HG02763 (cell line): ENCODE measurements around the gene HLTF.
"Not testable (repeated sequence)": the region's sequence is repeated elsewhere in the genome, so short reads cannot be mapped to it uniquely, and the experiment has no call there.

Experiments
- ATAC-seq: cut with Tn5 transposase; IDR thresholded peaks from one replicate; pipeline ENCODE4 v1.9.1; 2021; ENCODE audit warnings: mild to moderate bottlenecking, moderate library complexity; ENCODE audit not compliant: unreplicated experiment

Gene HLTF, protein sequence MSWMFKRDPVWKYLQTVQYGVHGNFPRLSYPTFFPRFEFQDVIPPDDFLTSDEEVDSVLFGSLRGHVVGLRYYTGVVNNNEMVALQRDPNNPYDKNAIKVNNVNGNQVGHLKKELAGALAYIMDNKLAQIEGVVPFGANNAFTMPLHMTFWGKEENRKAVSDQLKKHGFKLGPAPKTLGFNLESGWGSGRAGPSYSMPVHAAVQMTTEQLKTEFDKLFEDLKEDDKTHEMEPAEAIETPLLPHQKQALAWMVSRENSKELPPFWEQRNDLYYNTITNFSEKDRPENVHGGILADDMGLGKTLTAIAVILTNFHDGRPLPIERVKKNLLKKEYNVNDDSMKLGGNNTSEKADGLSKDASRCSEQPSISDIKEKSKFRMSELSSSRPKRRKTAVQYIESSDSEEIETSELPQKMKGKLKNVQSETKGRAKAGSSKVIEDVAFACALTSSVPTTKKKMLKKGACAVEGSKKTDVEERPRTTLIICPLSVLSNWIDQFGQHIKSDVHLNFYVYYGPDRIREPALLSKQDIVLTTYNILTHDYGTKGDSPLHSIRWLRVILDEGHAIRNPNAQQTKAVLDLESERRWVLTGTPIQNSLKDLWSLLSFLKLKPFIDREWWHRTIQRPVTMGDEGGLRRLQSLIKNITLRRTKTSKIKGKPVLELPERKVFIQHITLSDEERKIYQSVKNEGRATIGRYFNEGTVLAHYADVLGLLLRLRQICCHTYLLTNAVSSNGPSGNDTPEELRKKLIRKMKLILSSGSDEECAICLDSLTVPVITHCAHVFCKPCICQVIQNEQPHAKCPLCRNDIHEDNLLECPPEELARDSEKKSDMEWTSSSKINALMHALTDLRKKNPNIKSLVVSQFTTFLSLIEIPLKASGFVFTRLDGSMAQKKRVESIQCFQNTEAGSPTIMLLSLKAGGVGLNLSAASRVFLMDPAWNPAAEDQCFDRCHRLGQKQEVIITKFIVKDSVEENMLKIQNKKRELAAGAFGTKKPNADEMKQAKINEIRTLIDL

DNA sequence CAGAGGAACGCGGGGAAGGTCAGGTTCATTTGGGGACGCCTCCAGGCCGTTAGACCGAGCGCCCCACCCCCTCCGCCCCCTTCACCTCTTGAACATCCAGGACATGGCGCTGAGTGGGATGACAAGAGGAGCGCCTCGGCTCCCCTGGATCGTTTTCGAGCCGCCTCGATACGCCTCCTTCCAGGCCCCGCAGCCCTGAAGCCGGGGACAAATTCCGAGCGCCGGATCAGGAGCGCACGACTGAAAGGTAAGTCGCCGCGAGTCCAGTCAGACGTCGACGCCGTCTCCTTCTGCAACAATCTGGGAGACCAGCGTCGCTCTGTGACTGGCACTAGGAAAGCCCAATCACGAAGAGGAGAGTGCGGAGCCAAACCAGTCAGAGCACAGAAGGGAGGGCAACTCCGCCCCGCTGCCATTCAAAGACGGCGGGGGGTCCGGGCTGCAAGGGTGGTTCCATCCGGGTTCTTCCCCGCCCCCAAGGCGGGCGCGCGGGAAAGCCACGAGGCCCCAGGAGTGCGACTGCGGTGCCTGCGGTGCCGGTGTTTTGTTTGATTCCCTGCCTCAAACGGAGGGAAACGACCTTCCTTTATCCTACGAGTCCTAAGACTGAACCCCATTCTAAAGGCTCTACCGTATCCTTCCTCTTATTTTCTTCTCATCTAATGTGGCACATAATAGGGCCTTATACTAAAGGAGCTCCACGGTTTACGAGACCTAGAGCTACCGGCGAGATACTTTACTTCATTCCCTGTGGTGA lies at the start of gene HLTF:
Gene HLTF, minus strand, starts transcription at position 302 of the 757 bp plus-strand sequence. Its CDS starts 197 bp downstream, at position 105.
- ATAC-seq, result peak; percentile 100

GRCh38 chr3:149134575-149134974 lies 48.2 kb upstream of the HLTF start:
- no peak for ATAC-seq

DNA sequence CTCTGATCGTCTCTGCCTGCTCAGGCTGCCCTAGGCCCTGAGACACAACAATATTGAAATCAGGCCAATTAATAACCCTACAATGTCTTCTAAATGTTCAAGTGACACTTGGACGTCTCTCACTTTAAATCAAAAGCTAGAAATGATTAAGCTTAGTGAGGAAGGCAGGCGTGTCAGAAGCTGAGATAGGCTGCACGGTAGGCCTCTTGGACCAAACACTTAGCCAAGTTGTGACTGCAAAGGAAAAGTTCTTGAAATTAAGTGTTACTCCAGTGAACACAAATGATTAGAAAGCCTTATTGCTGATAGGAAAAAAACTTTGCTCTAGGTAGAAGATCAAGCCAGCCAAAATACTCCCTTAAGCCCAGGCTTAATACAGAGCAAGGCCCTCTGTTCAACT lies 45.3 kb upstream of the HLTF start:
- ATAC-seq, result no peak

GRCh38 chr3:149129326-149130205 lies 43.2 kb upstream of the HLTF start, which contains the start of gene HPS3:
TSS of gene HPS3 (plus strand) at chr3:149129638. CDS start at chr3:149129724, 86 bp downstream.
- ATAC-seq, result peak; percentile 93

- no peak for ATAC-seq
Observed at GRCh38 chr3:149128821-149129220, 42.5 kb upstream of the HLTF start.

GRCh38 chr3:149122721-149123578 lies 36.6 kb upstream of the HLTF start:
- no peak for ATAC-seq

GRCh38 chr3:149120051-149120972 lies 34.0 kb upstream of the HLTF start:
- ATAC-seq, result no peak

DNA sequence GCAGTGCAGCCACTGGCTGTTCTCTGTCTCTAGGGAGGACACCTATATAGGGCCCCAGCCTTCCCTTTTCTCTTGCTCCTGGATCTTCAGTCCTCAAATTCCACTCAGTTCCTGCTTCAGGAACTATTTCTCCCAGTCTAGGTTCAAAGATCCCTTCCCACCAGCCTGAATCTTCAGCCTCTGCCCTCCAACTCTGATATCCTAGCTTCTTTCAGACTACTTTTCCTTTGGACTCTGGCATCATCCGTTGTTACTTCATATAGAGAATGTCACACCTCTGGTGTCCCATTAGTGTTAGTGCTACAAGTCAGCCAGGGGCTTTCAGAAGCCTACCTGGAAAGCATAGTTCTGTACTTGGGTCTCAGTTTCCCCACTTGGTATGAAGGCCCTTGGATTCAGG lies 33.1 kb upstream of the HLTF start:
- ATAC-seq, result no peak

DNA sequence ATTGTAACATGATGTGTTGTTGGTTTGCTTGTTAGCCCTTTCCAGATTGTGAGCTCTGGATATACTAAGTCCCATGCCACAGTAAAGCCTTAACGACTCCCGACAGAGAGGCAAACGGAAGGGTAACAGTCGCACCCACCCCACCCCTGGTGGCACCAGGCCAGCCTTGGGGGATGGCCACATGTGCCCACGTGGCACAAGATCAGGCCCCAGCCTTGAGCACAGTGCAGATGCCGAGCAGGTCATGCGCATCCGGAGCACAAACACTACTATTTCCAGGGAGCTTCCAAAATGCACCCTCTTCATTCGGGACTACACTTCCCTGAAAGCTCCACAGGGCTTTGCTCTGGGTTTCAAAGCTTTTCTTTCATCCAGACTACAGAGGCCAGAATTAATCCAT lies 32.4 kb upstream of the HLTF start:
- no peak for ATAC-seq

GRCh38 chr3:149115114-149115513 lies 28.8 kb upstream of the HLTF start:
- no peak for ATAC-seq

- ATAC-seq, result no peak
Observed at GRCh38 chr3:149114458-149114857, 28.1 kb upstream of the HLTF start.

GRCh38 chr3:149104484-149104883 lies 18.2 kb upstream of the HLTF start:
- no peak for ATAC-seq

DNA sequence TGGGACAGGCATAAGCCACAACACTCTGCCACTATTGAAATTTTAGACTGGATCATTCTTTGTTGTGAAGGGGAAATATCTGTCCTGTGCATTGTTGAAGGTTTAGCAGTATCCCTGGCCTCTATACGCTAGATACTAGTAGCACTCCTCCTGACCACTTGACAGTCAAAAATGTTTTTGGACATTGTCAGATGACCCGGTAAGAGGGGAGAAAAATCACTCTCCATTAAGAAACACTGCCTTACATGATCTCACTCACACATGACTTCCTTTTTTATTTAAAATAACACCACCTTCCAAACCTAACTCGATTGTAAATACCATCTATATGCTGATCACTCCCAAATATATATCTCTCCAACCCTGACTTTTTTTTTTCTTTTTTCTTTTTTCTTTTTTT lies 15.3 kb upstream of the HLTF start:
- no peak for ATAC-seq

DNA sequence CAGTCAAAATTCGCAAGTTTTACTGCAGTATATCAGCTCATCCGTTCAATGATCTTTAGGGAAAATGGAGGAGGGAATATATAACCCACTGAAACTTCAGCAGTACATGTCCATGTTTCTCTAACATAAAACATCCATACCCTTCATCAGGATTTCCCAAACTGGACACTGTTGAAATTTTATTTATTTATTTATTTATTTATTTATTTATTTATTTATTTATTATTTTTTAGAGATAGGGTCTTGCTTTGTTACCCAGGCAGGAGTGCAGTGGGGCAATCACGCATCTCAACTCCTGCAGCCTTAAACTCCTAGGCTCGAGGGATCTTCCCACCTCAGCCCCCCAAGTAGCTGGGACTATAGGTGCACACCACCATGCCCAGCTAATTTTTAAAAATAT lies 14.8 kb upstream of the HLTF start:
- no peak for ATAC-seq

GRCh38 chr3:149097987-149098386 lies 11.7 kb upstream of the HLTF start:
- not testable (repeated sequence) for ATAC-seq

- ATAC-seq, result peak; percentile 84
Observed at GRCh38 chr3:149095487-149095886, 9.2 kb upstream of the HLTF start.

- no peak for ATAC-seq
Observed at GRCh38 chr3:149091983-149092382, 5.7 kb upstream of the HLTF start.

- ATAC-seq, result no peak
Observed at GRCh38 chr3:149090907-149091306, 4.6 kb upstream of the HLTF start.
